OCI-LY1 (cell line): ENCODE results near the gene CACNA2D1.

ENCODE experiments used
- CTCF ChIP-seq: fragments of 200-600 bp; sonication (generic), shearing (Covaris generic); IDR thresholded peaks from 2 replicates; pipeline ENCODE4 v1.5.1; 2017; ENCODE audit warnings: mild to moderate bottlenecking, antibody characterized with exemption, low read length, moderate library complexity, mixed read lengths
- EZH2 ChIP-seq: fragments of 200-600 bp; sonication (generic), shearing (Covaris generic); IDR thresholded peaks from 2 replicates; pipeline ENCODE4 v1.8.0; 2017; ENCODE audit warnings: borderline replicate concordance, mixed run types, mild to moderate bottlenecking, antibody characterized with exemption, low read length, moderate library complexity, mixed read lengths

DNA sequence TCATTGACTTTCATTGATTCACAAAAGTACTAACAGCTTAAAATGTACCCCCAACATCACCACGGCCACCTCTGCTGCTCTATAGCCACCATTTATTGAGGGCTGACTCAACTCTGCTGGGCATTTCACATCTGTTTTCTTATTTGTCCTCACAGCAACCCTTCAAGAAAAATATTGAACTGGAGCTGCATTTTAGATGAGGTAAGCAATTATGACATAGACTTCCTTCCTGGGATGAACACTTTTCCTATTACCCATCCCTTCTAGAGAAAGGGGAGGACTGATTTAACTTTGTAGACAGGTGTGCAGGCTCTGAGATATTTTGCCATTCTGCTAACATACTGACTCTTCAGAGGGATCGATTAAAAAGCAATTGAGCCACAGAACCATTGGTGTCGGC lies 217.4 kb downstream of the CACNA2D1 start:
- TF ChIP-seq CTCF (no peak; the same call in 1 of the 2 replicates), EZH2 (no peak)
